Keratinocyte (primary cell): ENCODE results near the gene SPAG9.

Experiments used
- CTCF ChIP-seq, 3 experiments: IDR thresholded peaks in 1 of 3; conservative IDR thresholded peaks in 1 of 3; optimal IDR thresholded peaks in 1 of 3; 2 replicates in 2 of 3; 3 replicates in 1 of 3; pipeline versions ENCODE3 to v1.5.1; 2011; ENCODE audit warnings: low read length in 3 of 3, mild to moderate bottlenecking in 3 of 3, moderate library complexity in 2 of 3, control low read depth in 1 of 3, inconsistent platforms in 1 of 3; ENCODE audit not compliant: insufficient read depth in 2 of 3; ENCODE audit errors: extremely low read depth in 1 of 3
- EZH2 ChIP-seq: IDR thresholded peaks from one replicate; pipeline ENCODE4 v1.6.1; 2012; ENCODE audit warnings: inconsistent platforms, mild to moderate bottlenecking, low read length, moderate library complexity

- no peak for TF ChIP-seq CTCF (optimal IDR thresholded peaks at IDR 0.05 in 1 of 3, IDR thresholded peaks at IDR 0.05 in 1 of 3, conservative IDR thresholded peaks at IDR 0.05 in 1 of 3; ENCODE audit: extremely low read depth in 1 of 3, insufficient read depth in 2 of 3, low read length in 3 of 3)
- no peak for TF ChIP-seq EZH2
These were observed 174.3 kb downstream of the SPAG9 start for GRCh38 chr17:50946223-50946890.
